Measurements from ENCODE around the gene C1orf21.
A peak's percentile ranks its signal among the peaks of the same experiment; 100 is the strongest.

C1orf21 gene

DNA sequence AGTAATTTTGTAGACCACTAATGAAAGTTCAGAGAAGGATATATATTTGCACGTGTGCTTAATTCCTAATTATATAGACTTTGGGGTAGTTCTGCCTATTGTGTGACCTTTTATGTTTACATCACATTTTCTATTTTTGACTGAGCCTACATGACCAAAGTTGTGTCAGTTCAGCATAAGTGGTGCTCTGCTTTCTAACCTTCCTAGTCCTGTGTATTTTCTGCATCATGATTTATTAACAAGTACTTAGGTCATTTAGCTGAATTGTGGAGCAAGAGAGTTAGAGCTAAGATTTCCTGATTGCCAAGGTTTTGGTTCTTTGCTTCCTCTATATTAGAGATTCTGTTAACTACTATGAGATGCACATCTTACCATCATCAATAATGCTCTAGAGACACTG lies 176.0 kb downstream of the C1orf21 start:
- Histone ChIP-seq H2BK5ac (ENCODE audit: low read depth, low read length, poor library complexity, severe bottlenecking) (no peak overlapping the region), H2BK12ac (ENCODE audit: low read length in 2 of 2) (no peak overlapping the region), H3K23ac (ENCODE audit: low read length in 2 of 2) (no peak overlapping the region), H3K4me3 (ENCODE audit: insufficient read depth in 1 of 2, low read depth in 1 of 2, low read length in 2 of 2) (no peak overlapping the region), H2AFZ (ENCODE audit: low read depth, low read length) (no peak overlapping the region), H3K79me1 (replicated peaks; ENCODE audit: low read length, poor library complexity, severe bottlenecking) (peaks cover 2% of the 10 kb centered on the region), H3K4me1 (ENCODE audit: control insufficient read depth, insufficient read depth, low read depth, low read length) (peaks cover 8% of the 10 kb centered on the region), H4K91ac (ENCODE audit: low read length) (no peak overlapping the region), H2BK120ac (ENCODE audit: low read depth, low read length) (no peak overlapping the region), H3K4ac (ENCODE audit: low read depth in 1 of 2, low read length in 2 of 2) (no peak overlapping the region), H3K18ac (ENCODE audit: low read depth in 1 of 2, low read length in 2 of 2) (no peak overlapping the region), H3K27ac (ENCODE audit: low read length, poor library complexity, severe bottlenecking) (no peak overlapping the region), H3K14ac (ENCODE audit: low read length in 2 of 2) (no peak overlapping the region), H2AK5ac (ENCODE audit: low read length, severe bottlenecking) (no peak overlapping the region), H4K8ac (ENCODE audit: low read length) (no peak overlapping the region), H3K4me2 (ENCODE audit: low read length, poor library complexity, severe bottlenecking) (no peak overlapping the region), H3K9ac (ENCODE audit: low read length) (peak overlapping the region; percentile 44), H3K9me3 (ENCODE audit: control insufficient read depth, low read length) (no peaks in the 10 kb centered on the region), H3K27me3 (ENCODE audit: control insufficient read depth in 1 of 2, insufficient read depth in 1 of 2, low read length in 2 of 2) (no peaks in the 10 kb centered on the region), H2BK15ac (ENCODE audit: low read depth, poor library complexity, severe bottlenecking) (no peak overlapping the region), H3K36me3 (ENCODE audit: control insufficient read depth in 1 of 2, insufficient read depth in 2 of 2, low read depth in 1 of 2, low read length in 2 of 2) (peaks cover 0 to 10% of the 10 kb centered on the region in 2 experiments)
- DNase-seq: peak; percentile 72
- no CpG with 5 or more reads among the region's 1 CpG for WGBS

DNA sequence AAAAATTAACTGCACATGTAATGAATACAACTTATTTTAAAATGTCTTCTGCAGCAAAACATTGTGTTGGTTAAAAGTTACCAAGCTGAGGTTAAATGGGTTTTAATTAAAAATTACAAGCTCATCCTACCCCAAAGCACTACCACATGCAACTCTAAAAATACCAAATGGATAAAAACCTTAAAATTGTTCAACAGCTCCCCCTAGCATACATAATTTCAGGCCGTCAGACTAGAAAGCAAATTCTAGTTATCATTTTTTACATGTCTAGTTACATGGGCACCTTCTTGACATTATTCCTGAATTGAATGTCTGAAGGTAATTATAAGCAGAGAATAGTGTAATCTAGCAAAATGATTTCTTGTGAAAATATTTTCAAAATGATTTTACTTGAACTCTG lies 176.5 kb downstream of the C1orf21 start:
- Histone ChIP-seq H3K9me3 (ENCODE audit: control insufficient read depth, low read length) (no peaks in the 10 kb centered on the region), H2BK12ac (ENCODE audit: low read length in 2 of 2) (no peak overlapping the region), H3K4me2 (ENCODE audit: low read length, poor library complexity, severe bottlenecking) (no peak overlapping the region), H4K8ac (ENCODE audit: low read length) (no peak overlapping the region), H2BK15ac (ENCODE audit: low read depth, poor library complexity, severe bottlenecking) (no peak overlapping the region), H2AK5ac (ENCODE audit: low read length, severe bottlenecking) (no peak overlapping the region), H3K27me3 (ENCODE audit: control insufficient read depth in 1 of 2, insufficient read depth in 1 of 2, low read length in 2 of 2) (no peaks in the 10 kb centered on the region), H3K23ac (ENCODE audit: low read length in 2 of 2) (no peak overlapping the region), H3K4me1 (ENCODE audit: control insufficient read depth, insufficient read depth, low read depth, low read length) (peaks cover 9% of the 10 kb centered on the region), H3K9ac (ENCODE audit: low read length) (no peak overlapping the region), H3K27ac (ENCODE audit: low read length, poor library complexity, severe bottlenecking) (no peak overlapping the region), H3K14ac (ENCODE audit: low read length in 2 of 2) (no peak overlapping the region), H2BK120ac (ENCODE audit: low read depth, low read length) (no peak overlapping the region), H2AFZ (ENCODE audit: low read depth, low read length) (no peak overlapping the region), H4K91ac (ENCODE audit: low read length) (no peak overlapping the region), H3K18ac (ENCODE audit: low read depth in 1 of 2, low read length in 2 of 2) (no peak overlapping the region), H3K4ac (ENCODE audit: low read depth in 1 of 2, low read length in 2 of 2) (no peak overlapping the region), H2BK5ac (ENCODE audit: low read depth, low read length, poor library complexity, severe bottlenecking) (no peak overlapping the region), H3K79me1 (replicated peaks; ENCODE audit: low read length, poor library complexity, severe bottlenecking) (peaks cover 2% of the 10 kb centered on the region), H3K4me3 (ENCODE audit: insufficient read depth in 1 of 2, low read depth in 1 of 2, low read length in 2 of 2) (no peak overlapping the region), H3K36me3 (ENCODE audit: control insufficient read depth in 1 of 2, insufficient read depth in 2 of 2, low read depth in 1 of 2, low read length in 2 of 2) (peaks cover 0 to 10% of the 10 kb centered on the region in 2 experiments)
- peak; percentile 47 for DNase-seq
- no CpG with 5 or more reads among the region's 1 CpG for WGBS

DNA sequence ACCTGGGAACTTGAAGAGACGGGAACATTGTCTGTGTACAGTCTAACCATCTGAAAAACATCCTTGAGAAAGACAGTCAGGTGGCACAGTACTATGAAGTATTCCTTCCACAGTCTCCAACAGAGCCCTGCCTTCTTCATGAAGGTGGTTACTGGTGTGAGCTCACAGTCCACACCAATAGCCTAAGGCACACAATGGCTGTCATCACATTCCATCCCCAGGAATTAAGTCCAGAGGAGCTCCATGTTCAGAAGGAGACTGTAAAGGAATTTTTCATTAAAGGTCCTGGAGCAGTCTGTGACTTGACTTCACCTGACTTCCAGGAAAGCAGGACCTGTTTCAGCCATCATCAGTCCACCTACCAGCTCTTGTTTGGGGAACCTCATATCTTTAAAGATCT lies 180.2 kb downstream of the C1orf21 start:
- peaks cover 0 to 10% of the 10 kb centered on the region in 2 experiments for H3K36me3 ChIP-seq (ENCODE audit: control insufficient read depth in 1 of 2, insufficient read depth in 2 of 2, low read depth in 1 of 2, low read length in 2 of 2)
- H2BK120ac ChIP-seq (ENCODE audit: low read depth, low read length): no peak overlapping the region
- H2BK12ac ChIP-seq (ENCODE audit: low read length in 2 of 2): peak overlapping the region; percentile 18 to 22
- no peak overlapping the region for H3K23ac ChIP-seq (ENCODE audit: low read length in 2 of 2)
- WGBS: 100% methylated on average over 1 of the region's 1 CpG
- no peak overlapping the region for H3K18ac ChIP-seq (ENCODE audit: low read depth in 1 of 2, low read length in 2 of 2)
- H3K4me1 ChIP-seq (ENCODE audit: control insufficient read depth, insufficient read depth, low read depth, low read length): peaks cover 9% of the 10 kb centered on the region
- H3K27ac ChIP-seq (ENCODE audit: low read length, poor library complexity, severe bottlenecking): no peak overlapping the region
- no peak for DNase-seq
- no peak overlapping the region for H2AFZ ChIP-seq (ENCODE audit: low read depth, low read length)
- H3K14ac ChIP-seq (ENCODE audit: low read length in 2 of 2): no peak overlapping the region
- no peak overlapping the region for H3K4ac ChIP-seq (ENCODE audit: low read depth in 1 of 2, low read length in 2 of 2)
- H4K91ac ChIP-seq (ENCODE audit: low read length): no peak overlapping the region
- no peak overlapping the region for H4K8ac ChIP-seq (ENCODE audit: low read length)
- no peak overlapping the region for H3K4me3 ChIP-seq (ENCODE audit: insufficient read depth in 1 of 2, low read depth in 1 of 2, low read length in 2 of 2)
- H2AK5ac ChIP-seq (ENCODE audit: low read length, severe bottlenecking): peak overlapping the region; percentile 26
- no peaks in the 10 kb centered on the region for H3K9me3 ChIP-seq (ENCODE audit: control insufficient read depth, low read length)
- H3K27me3 ChIP-seq (ENCODE audit: control insufficient read depth in 1 of 2, insufficient read depth in 1 of 2, low read length in 2 of 2): no peaks in the 10 kb centered on the region
- no peak overlapping the region for H3K4me2 ChIP-seq (ENCODE audit: low read length, poor library complexity, severe bottlenecking)
- H3K79me1 ChIP-seq (replicated peaks; ENCODE audit: low read length, poor library complexity, severe bottlenecking): peaks cover 2% of the 10 kb centered on the region
- no peak overlapping the region for H2BK5ac ChIP-seq (ENCODE audit: low read depth, low read length, poor library complexity, severe bottlenecking)
- no peak overlapping the region for H3K9ac ChIP-seq (ENCODE audit: low read length)
- H2BK15ac ChIP-seq (ENCODE audit: low read depth, poor library complexity, severe bottlenecking): no peak overlapping the region

DNA sequence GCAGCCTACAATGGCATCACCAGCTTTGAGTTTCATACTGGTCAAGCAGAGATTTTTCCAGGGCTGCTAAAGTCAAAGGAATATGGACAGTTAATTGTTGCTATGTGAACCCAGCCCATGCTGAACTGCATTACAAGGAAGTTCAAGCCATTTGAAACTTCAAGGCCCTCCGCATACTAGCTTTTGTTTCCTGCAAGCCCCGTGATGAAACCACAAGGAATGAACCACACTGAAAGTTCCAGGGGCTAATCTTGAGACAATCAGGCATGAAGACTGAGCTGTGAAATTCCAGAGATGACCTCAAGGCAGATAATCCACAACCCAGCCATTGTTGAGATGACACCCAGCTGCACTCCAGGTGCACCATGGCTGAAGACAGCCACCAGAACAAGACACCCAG lies 180.8 kb downstream of the C1orf21 start:
- Histone ChIP-seq H4K8ac (ENCODE audit: low read length) (no peak overlapping the region), H3K18ac (ENCODE audit: low read depth in 1 of 2, low read length in 2 of 2) (peak overlapping the region in 1 of 2 experiments; percentile 30), H3K9me3 (ENCODE audit: control insufficient read depth, low read length) (no peaks in the 10 kb centered on the region), H4K91ac (ENCODE audit: low read length) (peak overlapping the region; percentile 52), H3K4me1 (ENCODE audit: control insufficient read depth, insufficient read depth, low read depth, low read length) (peaks cover 9% of the 10 kb centered on the region), H2BK5ac (ENCODE audit: low read depth, low read length, poor library complexity, severe bottlenecking) (no peak overlapping the region), H3K79me1 (replicated peaks; ENCODE audit: low read length, poor library complexity, severe bottlenecking) (peaks cover 2% of the 10 kb centered on the region), H2AFZ (ENCODE audit: low read depth, low read length) (no peak overlapping the region), H2BK12ac (ENCODE audit: low read length in 2 of 2) (no peak overlapping the region), H3K27me3 (ENCODE audit: control insufficient read depth in 1 of 2, insufficient read depth in 1 of 2, low read length in 2 of 2) (no peaks in the 10 kb centered on the region), H3K9ac (ENCODE audit: low read length) (no peak overlapping the region), H3K27ac (ENCODE audit: low read length, poor library complexity, severe bottlenecking) (peak overlapping the region; percentile 44), H3K14ac (ENCODE audit: low read length in 2 of 2) (no peak overlapping the region), H3K4ac (ENCODE audit: low read depth in 1 of 2, low read length in 2 of 2) (no peak overlapping the region), H3K4me3 (ENCODE audit: insufficient read depth in 1 of 2, low read depth in 1 of 2, low read length in 2 of 2) (no peak overlapping the region), H3K23ac (ENCODE audit: low read length in 2 of 2) (no peak overlapping the region), H3K4me2 (ENCODE audit: low read length, poor library complexity, severe bottlenecking) (no peak overlapping the region), H2BK15ac (ENCODE audit: low read depth, poor library complexity, severe bottlenecking) (no peak overlapping the region), H2AK5ac (ENCODE audit: low read length, severe bottlenecking) (no peak overlapping the region), H3K36me3 (ENCODE audit: control insufficient read depth in 1 of 2, insufficient read depth in 2 of 2, low read depth in 1 of 2, low read length in 2 of 2) (peaks cover 0 to 10% of the 10 kb centered on the region in 2 experiments), H2BK120ac (ENCODE audit: low read depth, low read length) (no peak overlapping the region)
- peak; percentile 53 for DNase-seq
- WGBS: 42% methylated on average over 2 of the region's 2 CpGs
